Measurements from ENCODE around the gene FAM181A. TPM values are rescaled to one million over a fixed set of nuclear protein-coding genes. Genes with fewer than 3 reads are reported as not detected.

FAM181A gene
- total RNA-seq = not detected in 2 replicates

GRCh38 chr14:93926873-93927799, at the start of gene FAM181A:
FAM181A (plus strand) TSS chr14:93927344; CDS start chr14:93928286, 942 bp downstream.

DNA sequence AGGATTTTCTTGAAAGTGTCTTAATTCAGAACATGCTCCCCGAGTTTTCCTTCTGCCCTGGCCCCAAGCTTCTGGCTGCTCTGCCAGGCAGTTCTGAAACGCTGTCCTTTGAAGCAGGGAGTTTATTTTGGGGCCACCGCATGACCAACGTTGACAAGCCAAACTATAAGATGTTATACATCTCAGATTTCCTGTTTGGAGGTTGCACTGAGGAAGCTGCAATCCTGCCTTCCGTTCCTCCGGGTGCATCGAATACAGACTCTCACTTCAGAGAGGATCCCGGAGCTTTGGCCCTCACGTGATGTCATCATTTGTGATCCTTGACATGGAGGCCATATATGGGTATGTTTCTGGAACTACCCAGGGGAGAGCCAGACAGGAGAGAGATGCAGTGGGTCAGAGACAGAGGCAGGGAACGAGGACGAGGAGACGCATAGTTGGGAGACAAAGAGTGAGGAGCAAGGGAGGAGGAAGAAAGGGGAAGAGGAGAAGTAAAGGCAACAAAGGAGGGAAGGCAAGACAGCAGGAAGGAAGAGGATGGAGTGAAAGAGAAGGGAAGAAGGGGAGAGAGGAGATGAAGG, 49.4 kb downstream of the FAM181A start, which contains the start of gene ASB2:
Gene ASB2, minus strand, starts transcription at position 94 of the 581 bp plus-strand sequence. CDS start 12,031 bp downstream, outside the sequence.

Small RNA genes lying within 50 kb of the gene (small RNA-seq; reads per million reads assigned to genes)
- not detected for gene MIR4506

Other genes with a start within 250 kb of the FAM181A start
- gene PRIMA1, start 138.9 kb upstream of the FAM181A start, total RNA-seq = 0.65 and 1.0 TPM in 2 replicates
- not detected in 2 replicates for gene ASB2, start 49.2 kb downstream of the FAM181A start, total RNA-seq
- not detected in 2 replicates for gene CCDC197, start 70.0 kb downstream of the FAM181A start, total RNA-seq
- gene OTUB2, start 99.0 kb downstream of the FAM181A start, total RNA-seq = 1.3 and 2.5 TPM in 2 replicates
- gene DDX24, start 153.9 kb downstream of the FAM181A start, total RNA-seq = 151 and 172 TPM in 2 replicates
- 7.1 and 11.2 TPM in 2 replicates for gene IFI27L1, start 154.0 kb downstream of the FAM181A start, total RNA-seq
- 66.0 and 68.9 TPM in 2 replicates for gene IFI27, start 183.4 kb downstream of the FAM181A start, total RNA-seq
- 80.9 and 104 TPM in 2 replicates for gene IFI27L2, start 202.3 kb downstream of the FAM181A start, total RNA-seq
- gene PPP4R4, start 247.0 kb downstream of the FAM181A start, total RNA-seq = 6.6 and 9.4 TPM in 2 replicates